Stimulated activated effector memory CD8-positive, alpha-beta T cell treated with anti-CD3 and anti-CD28 coated beads, Interleukin-12 subunit alpha, Interleukin-12 subunit beta, amount 100 ng/mL, for 72 hours (primary cell): ENCODE data around the gene DCTD.

Source experiments
- ATAC-seq: fragments of 150-1000 bp; cut with Tn5 transposase; 2 replicates; pipeline ENCODE4 v1.10.0; 2021
- DNase-seq, 2 donors: peaks; one replicate each; pipeline ENCODE4 v3.0.0; 2021 to 2022; ENCODE audit warnings: low spot score in 2 of 2
- H3K27ac Mint-ChIP-seq: one replicate; pipeline ENCODE4 v1.8.0; 2022; ENCODE audit warnings: mild to moderate bottlenecking, mixed read lengths
- H3K36me3 Mint-ChIP-seq: one replicate; pipeline ENCODE4 v1.8.0; 2022; ENCODE audit warnings: mild to moderate bottlenecking, mixed read lengths
- H3K4me1 Mint-ChIP-seq: one replicate; pipeline ENCODE4 v1.8.0; 2022; ENCODE audit warnings: mixed read lengths
- H3K4me3 Mint-ChIP-seq: one replicate; pipeline ENCODE4 v1.8.0; 2022; ENCODE audit warnings: mild to moderate bottlenecking, mixed read lengths
- H3K9me3 Mint-ChIP-seq: one replicate; pipeline ENCODE4 v1.8.0; 2022; ENCODE audit warnings: mixed read lengths

Gene DCTD

DNA sequence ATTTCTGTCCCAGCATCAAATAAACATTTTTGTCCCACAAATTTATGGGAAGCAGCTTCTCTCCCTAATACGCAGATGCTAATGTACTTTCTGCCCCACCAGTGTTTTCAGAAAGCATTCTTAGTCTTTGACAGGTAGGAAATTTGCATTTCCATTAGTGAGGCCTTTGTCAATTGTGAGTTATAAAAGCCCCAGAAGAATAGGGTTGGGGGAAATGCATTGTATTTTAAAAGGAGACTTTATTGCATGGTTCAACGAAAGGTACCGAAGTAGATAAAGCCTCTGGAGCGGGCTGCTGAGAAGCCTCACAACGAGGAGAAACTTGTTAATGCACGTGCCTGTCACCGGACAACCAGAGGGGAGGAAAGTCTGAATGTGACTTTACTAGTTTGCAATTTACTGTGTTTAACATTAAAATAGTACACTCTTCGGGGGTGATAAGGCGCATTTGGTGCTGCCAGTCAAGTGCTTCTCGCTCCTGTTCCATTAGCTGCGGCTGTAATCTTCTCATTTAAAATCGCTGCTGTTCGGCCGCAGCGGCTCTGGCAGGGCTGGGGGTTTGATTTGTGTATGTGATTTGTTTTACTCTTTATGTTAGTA, 63.4 kb downstream of the DCTD start:
- Mint-ChIP-seq H3K4me3 (no peak overlapping the region), H3K9me3 (no peaks in the 10 kb centered on the region), H3K36me3 (no peaks in the 10 kb centered on the region), H3K27ac (no peak overlapping the region), H3K4me1 (no peaks in the 10 kb centered on the region)
- no peak for DNase-seq
- no peak for ATAC-seq

DNA sequence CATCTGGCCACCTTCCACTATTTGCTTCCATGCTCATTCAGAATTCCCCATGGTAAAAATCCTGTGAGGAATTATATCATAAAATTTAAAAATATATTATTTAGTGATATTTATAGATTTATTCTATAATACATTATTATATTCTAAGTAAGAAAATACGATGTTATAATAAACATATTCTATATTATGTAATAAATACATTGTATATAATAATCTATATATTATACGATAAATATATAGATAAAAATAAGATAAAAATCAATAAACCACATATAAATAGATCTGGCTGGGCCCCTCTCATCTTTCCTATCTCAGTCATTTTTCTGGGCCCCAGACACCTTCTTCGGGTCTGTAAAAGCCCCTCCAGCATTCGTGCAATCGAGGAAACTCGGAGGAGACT, 68.5 kb downstream of the DCTD start:
- H3K4me1 Mint-ChIP-seq = no peaks in the 10 kb centered on the region
- DNase-seq = no peak
- no peak overlapping the region for H3K4me3 Mint-ChIP-seq
- no peak for ATAC-seq
- H3K36me3 Mint-ChIP-seq = no peaks in the 10 kb centered on the region
- H3K27ac Mint-ChIP-seq = no peak overlapping the region
- no peaks in the 10 kb centered on the region for H3K9me3 Mint-ChIP-seq

DNA sequence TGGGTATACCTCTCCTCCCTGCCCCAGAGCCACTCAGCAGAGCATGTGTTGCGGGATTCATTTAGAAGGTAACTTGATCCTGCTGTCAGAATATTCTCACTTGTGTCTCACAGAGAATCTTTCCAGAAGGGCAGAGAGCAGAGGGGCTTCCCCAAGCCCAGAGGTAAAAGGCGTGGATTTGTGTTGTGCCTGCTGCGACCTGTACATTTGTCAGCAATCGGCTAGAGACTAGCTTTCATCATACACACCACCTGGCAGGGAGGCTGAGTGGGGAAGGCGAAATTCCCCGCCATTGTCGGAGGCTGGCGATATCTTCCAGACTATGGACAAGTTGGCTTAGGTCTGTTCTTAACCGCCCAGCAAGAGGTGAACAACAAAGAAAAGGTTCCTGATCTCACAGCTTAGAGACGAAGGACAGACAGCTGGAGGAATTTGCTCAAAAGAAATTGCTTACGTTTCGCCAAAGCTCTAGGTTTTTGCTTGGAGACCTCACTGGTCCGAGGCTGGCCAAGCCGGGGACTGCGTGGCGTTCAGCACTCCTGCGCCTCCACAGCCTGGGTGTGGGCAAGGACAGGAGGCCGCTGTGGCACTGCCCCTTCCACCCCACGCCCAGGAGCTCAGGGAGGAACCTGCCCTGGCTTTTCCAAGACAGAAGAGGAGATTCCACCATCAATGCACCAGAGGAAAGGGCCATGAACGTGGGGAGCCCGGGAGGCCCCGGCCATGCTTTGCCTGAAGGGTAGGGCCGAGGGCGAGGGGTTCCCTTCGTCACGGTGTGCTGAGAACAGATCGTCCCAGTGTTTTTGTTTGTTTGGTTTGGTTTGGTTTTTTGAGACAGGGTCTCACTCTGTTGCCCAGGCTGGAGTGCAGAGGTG, 69.4 kb downstream of the DCTD start:
- H3K9me3 Mint-ChIP-seq = no peaks in the 10 kb centered on the region
- ATAC-seq (no peak), DNase-seq (no peak)
- H3K27ac Mint-ChIP-seq = no peak overlapping the region
- no peaks in the 10 kb centered on the region for H3K36me3 Mint-ChIP-seq
- no peak overlapping the region for H3K4me3 Mint-ChIP-seq
- no peaks in the 10 kb centered on the region for H3K4me1 Mint-ChIP-seq

DNA sequence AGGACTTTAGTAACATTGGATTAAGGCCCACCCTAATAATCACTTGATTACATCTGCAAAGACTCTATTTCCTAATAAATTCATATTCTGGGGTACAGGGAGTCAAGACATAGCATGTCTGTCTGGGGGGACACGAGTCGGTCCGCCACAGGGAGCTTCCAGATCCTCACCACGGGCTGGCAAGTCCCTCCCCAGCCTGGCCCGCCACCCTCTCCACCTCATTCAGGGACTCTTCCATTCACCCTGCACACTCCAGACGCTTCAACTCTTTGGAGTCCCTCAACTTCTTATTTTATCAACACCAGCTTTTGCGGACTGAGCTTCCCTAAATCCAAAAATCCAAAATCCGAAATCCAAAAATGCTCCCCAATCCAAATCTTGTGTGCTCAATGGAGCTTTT, 71.2 kb downstream of the DCTD start:
- H3K9me3 Mint-ChIP-seq = no peaks in the 10 kb centered on the region
- no peaks in the 10 kb centered on the region for H3K4me1 Mint-ChIP-seq
- H3K27ac Mint-ChIP-seq = no peak overlapping the region
- DNase-seq (no peak), ATAC-seq (no peak)
- no peaks in the 10 kb centered on the region for H3K36me3 Mint-ChIP-seq
- H3K4me3 Mint-ChIP-seq = no peak overlapping the region

DNA sequence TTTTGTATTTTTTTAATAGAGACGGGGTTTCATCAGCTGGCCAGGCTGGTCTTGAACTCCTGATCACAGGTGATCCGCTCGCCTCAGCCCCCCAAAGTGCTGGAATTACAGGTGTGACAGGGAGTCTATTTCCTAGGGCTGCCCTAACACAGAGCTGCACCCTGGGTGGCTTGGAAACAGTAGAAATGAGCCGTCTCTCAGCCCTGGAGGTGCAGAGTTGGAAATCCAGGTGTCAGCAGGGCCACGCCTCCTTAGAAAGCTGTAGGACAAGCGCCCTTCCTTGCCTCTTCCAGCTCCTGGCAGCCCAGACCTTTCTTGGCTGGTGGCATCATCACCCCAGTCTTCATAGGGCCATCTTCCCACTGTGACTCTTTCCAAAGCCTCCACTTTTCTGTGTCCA, 71.6 kb downstream of the DCTD start:
- no peak for ATAC-seq
- no peak overlapping the region for H3K27ac Mint-ChIP-seq
- H3K4me3 Mint-ChIP-seq = no peak overlapping the region
- H3K9me3 Mint-ChIP-seq = no peaks in the 10 kb centered on the region
- H3K36me3 Mint-ChIP-seq = no peaks in the 10 kb centered on the region
- DNase-seq = no peak
- H3K4me1 Mint-ChIP-seq = no peaks in the 10 kb centered on the region

DNA sequence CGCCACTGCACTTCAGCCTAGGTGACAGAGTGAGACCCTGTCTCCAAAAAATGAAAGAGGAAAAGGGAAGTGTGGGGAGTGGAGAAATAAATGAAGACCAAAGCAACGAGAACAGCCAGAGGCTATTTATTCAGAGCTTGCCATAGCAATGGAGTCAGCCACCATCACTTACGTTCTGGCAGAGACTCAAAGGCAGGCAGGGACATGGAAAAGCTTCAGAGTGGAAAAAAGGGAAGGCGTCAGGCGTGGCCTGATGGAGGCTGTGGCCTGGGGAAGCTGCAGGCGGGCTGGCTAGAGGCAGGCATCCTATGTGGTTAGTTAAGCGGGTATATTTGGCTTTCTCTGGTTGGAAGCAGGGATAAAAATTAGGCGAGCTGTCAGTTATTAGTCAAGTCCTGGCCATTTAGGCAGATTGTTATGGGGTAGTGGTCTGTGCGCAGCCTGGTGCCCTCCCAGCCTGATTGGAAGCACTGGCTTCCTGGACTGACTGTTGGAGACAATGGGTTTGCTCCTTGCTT, 73.3 kb downstream of the DCTD start:
- Mint-ChIP-seq H3K9me3 (no peaks in the 10 kb centered on the region), H3K4me3 (no peak overlapping the region), H3K4me1 (no peaks in the 10 kb centered on the region), H3K27ac (no peak overlapping the region), H3K36me3 (no peaks in the 10 kb centered on the region)
- DNase-seq = no peak
- ATAC-seq = no peak

DNA sequence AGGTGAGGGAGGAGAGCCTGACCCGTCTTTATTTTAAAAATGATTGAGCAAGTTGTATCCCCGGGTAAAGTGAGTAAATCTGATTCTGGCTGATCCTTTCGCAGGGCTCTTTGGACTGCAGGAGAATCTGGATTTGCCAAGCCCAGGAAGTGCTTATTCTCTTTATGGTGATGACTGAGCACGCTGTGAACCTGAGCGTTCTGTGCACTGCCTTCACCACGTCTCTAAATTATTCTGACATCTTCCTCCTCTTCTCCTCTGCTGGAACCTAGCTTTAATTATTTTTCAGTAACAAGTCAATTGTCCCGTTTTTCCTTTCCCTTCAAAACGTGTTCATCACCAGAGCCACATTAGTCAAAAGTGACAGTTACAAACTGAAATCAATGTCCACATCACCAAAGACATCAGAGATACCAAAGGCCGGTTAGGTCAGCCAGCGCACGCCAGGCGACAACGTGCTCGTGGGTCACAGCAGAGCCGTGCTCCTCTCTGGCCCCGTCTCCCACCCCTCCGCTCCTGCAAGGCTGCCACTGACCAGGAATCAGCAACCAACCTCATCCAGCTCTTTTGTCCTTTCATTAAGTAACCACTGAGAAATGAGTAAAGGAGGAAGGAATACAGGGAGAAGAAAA, 74.3 kb downstream of the DCTD start:
- Mint-ChIP-seq H3K9me3 (no peaks in the 10 kb centered on the region), H3K4me1 (no peaks in the 10 kb centered on the region), H3K36me3 (no peaks in the 10 kb centered on the region), H3K27ac (no peak overlapping the region), H3K4me3 (no peak overlapping the region)
- ATAC-seq = no peak
- DNase-seq = no peak

DNA sequence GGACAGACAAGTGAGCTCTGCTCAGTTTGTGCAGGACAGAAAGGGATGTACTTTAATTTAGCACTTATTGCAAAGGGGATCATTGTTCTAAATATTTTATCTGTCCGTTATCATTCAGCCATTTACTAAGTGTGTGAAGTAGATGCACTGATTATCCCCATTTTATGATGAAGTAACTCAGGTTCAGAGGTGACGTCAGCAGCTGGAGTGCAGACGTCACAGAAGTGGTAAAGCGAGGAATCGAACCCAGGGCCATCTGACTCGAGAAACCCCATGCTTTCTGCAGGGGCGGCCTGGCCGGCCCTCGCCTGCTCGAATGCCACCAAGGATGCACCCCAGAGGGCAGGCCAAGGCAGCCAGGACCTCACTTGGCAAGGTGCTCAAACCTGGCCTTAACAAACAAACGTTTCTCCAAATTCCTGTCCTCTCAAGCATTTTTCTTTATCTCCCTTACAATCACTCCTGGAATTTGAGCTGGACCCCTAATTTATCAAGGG, 75.0 kb downstream of the DCTD start:
- H3K9me3 Mint-ChIP-seq = no peaks in the 10 kb centered on the region
- no peak overlapping the region for H3K4me3 Mint-ChIP-seq
- H3K36me3 Mint-ChIP-seq = no peaks in the 10 kb centered on the region
- DNase-seq = no peak
- no peak for ATAC-seq
- no peak overlapping the region for H3K27ac Mint-ChIP-seq
- H3K4me1 Mint-ChIP-seq = peaks cover under 1% of the 10 kb centered on the region

DNA sequence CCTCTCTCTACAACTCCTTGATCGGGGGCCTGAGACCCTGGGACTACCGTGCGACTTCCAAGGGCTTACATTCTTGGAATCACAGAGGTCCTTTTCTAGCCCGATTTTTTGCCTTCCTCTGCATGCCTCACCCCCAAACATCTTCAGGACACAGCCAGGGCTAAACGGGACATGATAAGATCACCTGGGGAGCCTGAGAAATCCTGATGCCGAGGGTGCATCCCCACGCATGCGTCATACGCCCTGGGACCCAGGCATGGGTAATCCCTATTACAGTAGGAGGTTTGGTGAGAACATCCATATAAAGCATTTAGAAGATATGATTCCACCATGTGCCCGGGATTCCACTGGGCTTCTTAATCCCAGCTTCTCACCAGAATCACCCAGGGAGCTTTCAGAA, 77.1 kb downstream of the DCTD start:
- DNase-seq (no peak), ATAC-seq (no peak)
- H3K36me3 Mint-ChIP-seq = no peaks in the 10 kb centered on the region
- H3K27ac Mint-ChIP-seq = no peak overlapping the region
- H3K4me1 Mint-ChIP-seq = peaks cover 8% of the 10 kb centered on the region
- no peaks in the 10 kb centered on the region for H3K9me3 Mint-ChIP-seq
- H3K4me3 Mint-ChIP-seq = no peak overlapping the region
